GM12878 (cell line): ENCODE results near the gene KBTBD13.

Source experiments
- CTCF ChIP-seq, 3 experiments: IDR thresholded peaks in 2 of 3; conservative IDR thresholded peaks in 1 of 3; 2 replicates each; pipeline ENCODE4 v1.5.1; 2011; ENCODE audit warnings: low read depth in 3 of 3, low read length in 3 of 3, mild to moderate bottlenecking in 3 of 3, control low read depth in 2 of 3, moderate library complexity in 2 of 3, inconsistent platforms in 1 of 3, mixed read lengths in 1 of 3; ENCODE audit not compliant: control insufficient read depth in 2 of 3, insufficient read depth in 1 of 3; ENCODE audit errors: extremely low read depth in 1 of 3
- EP300 ChIP-seq, 2 experiments: fragments of 150-350 bp in 1 of 2; IDR thresholded peaks; 2 replicates each; pipeline ENCODE4 v1.6.1; 2011 to 2012; ENCODE audit warnings: low read depth in 2 of 2, low read length in 2 of 2, borderline replicate concordance in 1 of 2, improper control_type of control experiment in 1 of 2, inconsistent platforms in 1 of 2; ENCODE audit not compliant: control insufficient read depth in 1 of 2
- ESRRA ChIP-seq: IDR thresholded peaks from 2 replicates; pipeline ENCODE4 v1.6.1; 2012; ENCODE audit warnings: mild to moderate bottlenecking, low read length, improper control_type of control experiment
- REST ChIP-seq: IDR thresholded peaks from 2 replicates; pipeline ENCODE4 v1.6.1; 2012; ENCODE audit warnings: mild to moderate bottlenecking, low read depth, low read length

- TF ChIP-seq ESRRA (no peak), EP300 (IDR thresholded peaks at IDR 0.05; ENCODE audit: borderline replicate concordance in 1 of 2, control insufficient read depth in 1 of 2, low read depth in 2 of 2, low read length in 2 of 2) (no peak), CTCF (IDR thresholded peaks at IDR 0.05 in 2 of 3, conservative IDR thresholded peaks at IDR 0.05 in 1 of 3; ENCODE audit: control insufficient read depth in 2 of 3, extremely low read depth in 1 of 3, insufficient read depth in 1 of 3, low read depth in 3 of 3, low read length in 3 of 3) (no peak), REST (no peak)
Measured at GRCh38 chr15:65027593-65027992, 49.0 kb upstream of the KBTBD13 start.
